Naive thymus-derived CD4-positive, alpha-beta T cell (primary cell): ENCODE results near the gene CNMD. TPM values are rescaled to one million over a fixed set of nuclear protein-coding genes. Genes with fewer than 3 reads are reported as not detected.
"Not testable (repeated sequence)": the region's sequence is repeated elsewhere in the genome, so short reads cannot be mapped to it uniquely, and the experiment has no call there.

Source experiments
- ATAC-seq: fragments of 150-1000 bp; cut with Tn5 transposase; 2 replicates; pipeline ENCODE4 v1.10.0; 2021; ENCODE audit warnings: mild to moderate bottlenecking, moderate library complexity
- CTCF ChIA-PET: fragments of 350-600 bp; sonication (Branson Sonifier 250); formaldehyde crosslinking; loops from one replicate; lab custom pipeline; 2021; ENCODE audit warnings: antibody characterized with exemption; lab: Charles Lee
- POLR2A ChIA-PET: fragments of 350-600 bp; sonication (Branson Sonifier 250); formaldehyde crosslinking; loops from one replicate; lab custom pipeline; 2021; ENCODE audit warnings: antibody characterized with exemption, inconsistent platforms; lab: Charles Lee
- DNase-seq, 9 donors: peaks; one replicate each; pipeline versions ENCODE4 v3.0.0 to v3.0.0-alpha.2; 2020 to 2022; ENCODE audit warnings: mixed read lengths in 1 of 9
- H3K27ac ChIP-seq: one replicate; pipeline ENCODE4 v1.7.0; 2013; ENCODE audit warnings: mild to moderate bottlenecking, low read depth, low read length, moderate library complexity
- H3K27me3 ChIP-seq, 2 donors: one replicate each; pipeline ENCODE4 v1.7.0; 2013; ENCODE audit warnings: low read length in 2 of 2, mild to moderate bottlenecking in 2 of 2, moderate library complexity in 2 of 2; ENCODE audit not compliant: control insufficient read depth in 2 of 2, insufficient read depth in 2 of 2
- H3K36me3 ChIP-seq, 3 experiments: 1 replicate in 2 of 3; 2 replicates in 1 of 3; pipeline ENCODE4 v1.7.0; 2013; ENCODE audit warnings: low read length in 3 of 3, mild to moderate bottlenecking in 3 of 3, moderate library complexity in 1 of 3; ENCODE audit not compliant: insufficient read depth in 3 of 3, control insufficient read depth in 2 of 3
- H3K4me1 ChIP-seq, 2 donors: one replicate each; pipeline ENCODE4 v1.7.0; 2013; ENCODE audit warnings: low read length in 2 of 2, mild to moderate bottlenecking in 2 of 2, moderate library complexity in 1 of 2; ENCODE audit not compliant: control insufficient read depth in 2 of 2, insufficient read depth in 2 of 2
- H3K4me3 ChIP-seq: 2 replicates; pipeline ENCODE4 v1.7.0; 2013; ENCODE audit warnings: mild to moderate bottlenecking, low read length
- H3K9me3 ChIP-seq, 3 experiments: 1 replicate in 2 of 3; 2 replicates in 1 of 3; pipeline ENCODE4 v1.7.0; 2013; ENCODE audit warnings: low read length in 3 of 3; ENCODE audit not compliant: control insufficient read depth in 2 of 3
- H3K27ac Mint-ChIP-seq, 9 donors: one replicate each; pipeline ENCODE4 v1.8.0; 2020 to 2022; ENCODE audit warnings: mixed read lengths in 9 of 9, mild to moderate bottlenecking in 8 of 9, moderate library complexity in 5 of 9, inconsistent platforms in 2 of 9
- H3K27me3 Mint-ChIP-seq, 5 donors: one replicate each; pipeline ENCODE4 v1.8.0; 2021 to 2022; ENCODE audit warnings: mixed read lengths in 5 of 5, mild to moderate bottlenecking in 1 of 5
- H3K36me3 Mint-ChIP-seq, 5 donors: one replicate each; pipeline ENCODE4 v1.8.0; 2020 to 2022; ENCODE audit warnings: mixed read lengths in 5 of 5, mild to moderate bottlenecking in 3 of 5, inconsistent platforms in 1 of 5
- H3K4me1 Mint-ChIP-seq, 7 donors: one replicate each; pipeline ENCODE4 v1.8.0; 2020 to 2022; ENCODE audit warnings: mixed read lengths in 7 of 7, mild to moderate bottlenecking in 3 of 7, inconsistent platforms in 1 of 7
- H3K4me3 Mint-ChIP-seq, 10 donors: one replicate each; pipeline ENCODE4 v1.8.0; 2020 to 2022; ENCODE audit warnings: mild to moderate bottlenecking in 10 of 10, mixed read lengths in 10 of 10, moderate library complexity in 6 of 10, inconsistent platforms in 2 of 10
- H3K9me3 Mint-ChIP-seq, 11 donors: one replicate each; pipeline ENCODE4 v1.8.0; 2020 to 2022; ENCODE audit warnings: mixed read lengths in 11 of 11, mild to moderate bottlenecking in 4 of 11, inconsistent platforms in 1 of 11, moderate library complexity in 1 of 11
- intact Hi-C, 2 donors: fragments of 100-400 bp; cut with micrococcal nuclease; formaldehyde crosslinking; loops; one replicate each; pipeline ENCODE4 v1.15.1; 2023
- polyA plus RNA-seq, 2 donors: library from polyadenylated mRNA; unstranded; fragments of 300-500 nt; fragmentation: Illumina TruSeq; gene quantifications; one replicate each; pipeline ENCODE4 v1.2.3, GENCODE V29; 2021
- total RNA-seq, 6 experiments: library from RNA in 5 of 6; stranded (reverse) in 5 of 6; gene quantifications; 1 replicate in 5 of 6; 2 replicates in 1 of 6; pipeline ENCODE4 v1.2.3 and lab custom pipeline; 2021 to 2026

The CNMD gene
- total and polyA plus RNA-seq, 7 experiments from 2014 or later, result 0.13 TPM; not detected in 6

DNA sequence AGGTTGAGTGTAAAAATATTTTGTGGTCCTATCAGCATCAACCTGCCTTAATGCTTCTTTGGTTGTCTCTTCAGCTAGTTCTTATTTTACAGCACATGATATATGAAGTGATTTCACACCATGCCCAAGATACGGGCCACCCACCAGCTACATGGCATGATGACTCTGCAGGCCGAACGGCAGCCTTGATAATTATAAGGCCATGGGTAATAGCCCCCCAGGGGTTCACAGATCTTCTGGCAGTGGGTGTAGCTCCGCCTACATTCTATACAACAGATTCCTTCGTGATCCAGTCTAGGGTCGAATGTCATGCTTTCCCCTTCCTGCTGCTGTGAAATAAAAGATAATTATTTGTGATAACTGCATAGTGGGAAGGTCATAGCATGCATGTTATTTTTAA lies 36.1 kb downstream of the CNMD start:
- intact Hi-C loops, result no loop called here
- H3K9me3 Mint-ChIP-seq, result no peaks in the 10 kb centered on the region
- no peaks in the 10 kb centered on the region for H3K27me3 Mint-ChIP-seq
- CTCF ChIA-PET, result no interaction called here
- H3K36me3 ChIP-seq, result no peaks in the 10 kb centered on the region
- H3K9me3 ChIP-seq, result no peaks in the 10 kb centered on the region
- POLR2A ChIA-PET, result no interaction called here
- no peak overlapping the region for H3K4me3 ChIP-seq
- no peaks in the 10 kb centered on the region for H3K27me3 ChIP-seq
- ATAC-seq (no peak), DNase-seq (no peak)
- no peak overlapping the region for H3K4me3 Mint-ChIP-seq
- H3K27ac Mint-ChIP-seq, result no peak overlapping the region
- no peaks in the 10 kb centered on the region for H3K4me1 ChIP-seq
- peaks cover 0 to 9% (median 0%) of the 10 kb centered on the region in 5 donors for H3K36me3 Mint-ChIP-seq
- H3K4me1 Mint-ChIP-seq, result peaks cover 0 to 8% (median 4%) of the 10 kb centered on the region in 7 donors
- no peak overlapping the region for H3K27ac ChIP-seq

- peaks cover 0 to 18% (median 5%) of the 10 kb centered on the region in 5 donors for H3K36me3 Mint-ChIP-seq
- ChIA-PET CTCF (no interaction called here), POLR2A (no interaction called here)
- Histone ChIP-seq H3K27ac (no peak overlapping the region), H3K4me1 (no peaks in the 10 kb centered on the region), H3K4me3 (no peak overlapping the region), H3K9me3 (no peaks in the 10 kb centered on the region), H3K36me3 (no peaks in the 10 kb centered on the region), H3K27me3 (no peaks in the 10 kb centered on the region)
- H3K27ac Mint-ChIP-seq, result peak overlapping the region in 2 of 9 donors; percentile 18 to 25
- no peaks in the 10 kb centered on the region for H3K9me3 Mint-ChIP-seq
- intact Hi-C loops, result no loop called here
- H3K27me3 Mint-ChIP-seq, result no peaks in the 10 kb centered on the region
- no peak overlapping the region for H3K4me3 Mint-ChIP-seq
- DNase-seq (no peak), ATAC-seq (no peak)
- H3K4me1 Mint-ChIP-seq, result peaks cover 0 to 8% (median 4%) of the 10 kb centered on the region in 7 donors
Measured at GRCh38 chr13:52701728-52702465, 37.7 kb downstream of the CNMD start.

- ATAC-seq (no peak), DNase-seq (no peak)
- H3K27ac Mint-ChIP-seq, result no peak overlapping the region
- Histone ChIP-seq H3K9me3 (no peaks in the 10 kb centered on the region), H3K36me3 (no peaks in the 10 kb centered on the region), H3K4me3 (no peak overlapping the region), H3K27me3 (no peaks in the 10 kb centered on the region), H3K4me1 (no peaks in the 10 kb centered on the region), H3K27ac (no peak overlapping the region)
- H3K4me3 Mint-ChIP-seq, result no peak overlapping the region
- no peaks in the 10 kb centered on the region for H3K27me3 Mint-ChIP-seq
- H3K4me1 Mint-ChIP-seq, result peaks cover 1 to 17% (median 3%) of the 10 kb centered on the region in 7 donors
- H3K9me3 Mint-ChIP-seq, result no peaks in the 10 kb centered on the region
- H3K36me3 Mint-ChIP-seq, result peaks cover 0 to 34% (median 11%) of the 10 kb centered on the region in 5 donors
- POLR2A ChIA-PET, result interaction anchor here (0.6 kb wide), 1 partner anchor 15 kb away, joined by 3 read pairs; no protein-coding TSS in a partner anchor
- CTCF ChIA-PET, result no interaction called here
- intact Hi-C loops, result no loop called here
Measured at GRCh38 chr13:52696566-52696965, 43.1 kb downstream of the CNMD start.

- Histone ChIP-seq H3K4me1 (no peaks in the 10 kb centered on the region), H3K27me3 (no peaks in the 10 kb centered on the region), H3K27ac (no peak overlapping the region), H3K4me3 (no peak overlapping the region), H3K9me3 (no peaks in the 10 kb centered on the region), H3K36me3 (no peaks in the 10 kb centered on the region)
- intact Hi-C loops, result no loop called here
- no peak for DNase-seq
- ChIA-PET POLR2A (interaction anchor here (0.6 kb wide), 1 partner anchor 14 kb away, joined by 3 read pairs; no protein-coding TSS in a partner anchor), CTCF (no interaction called here)
- Mint-ChIP-seq H3K9me3 (no peaks in the 10 kb centered on the region), H3K27ac (no peak overlapping the region), H3K4me1 (peaks cover 2 to 17% (median 9%) of the 10 kb centered on the region in 7 donors), H3K36me3 (peaks cover 0 to 38% (median 15%) of the 10 kb centered on the region in 5 donors), H3K27me3 (no peaks in the 10 kb centered on the region), H3K4me3 (no peak overlapping the region)
- ATAC-seq, result no peak
Measured at GRCh38 chr13:52695856-52696255, 43.8 kb downstream of the CNMD start.

- Histone ChIP-seq H3K9me3 (no peaks in the 10 kb centered on the region), H3K4me1 (no peaks in the 10 kb centered on the region), H3K4me3 (no peak overlapping the region), H3K27me3 (no peaks in the 10 kb centered on the region), H3K27ac (no peak overlapping the region), H3K36me3 (peaks cover 0 to 23% (median 4%) of the 10 kb centered on the region in 3 experiments)
- ATAC-seq, result no peak
- ChIA-PET POLR2A (no interaction called here), CTCF (no interaction called here)
- Mint-ChIP-seq H3K4me1 (peaks cover 0 to 13% (median 11%) of the 10 kb centered on the region in 7 donors), H3K27me3 (no peaks in the 10 kb centered on the region), H3K9me3 (no peaks in the 10 kb centered on the region), H3K27ac (no peak overlapping the region), H3K4me3 (no peak overlapping the region), H3K36me3 (peaks cover 5 to 62% (median 24%) of the 10 kb centered on the region in 5 donors)
- intact Hi-C loops, result no loop called here
- no peak for DNase-seq
Measured at GRCh38 chr13:52686376-52686775, 53.2 kb downstream of the CNMD start.

GRCh38 chr13:52685806-52686205 lies 53.8 kb downstream of the CNMD start:
- POLR2A ChIA-PET, H3K27me3 ChIP-seq, H3K9me3 Mint-ChIP-seq, H3K9me3 ChIP-seq, ATAC-seq, H3K4me1 ChIP-seq, H3K4me3 Mint-ChIP-seq, H3K27me3 Mint-ChIP-seq, DNase-seq, CTCF ChIA-PET, H3K4me3 ChIP-seq, H3K27ac ChIP-seq, intact Hi-C loops: not testable (repeated sequence)
- Mint-ChIP-seq H3K36me3 (peaks cover 5 to 63% (median 22%) of the 10 kb centered on the region in 5 donors), H3K4me1 (peaks cover 0 to 10% (median 6%) of the 10 kb centered on the region in 7 donors), H3K27ac (peak overlapping the region in 1 of 9 donors; percentile 41)
- H3K36me3 ChIP-seq, result peaks cover 0 to 27% (median 4%) of the 10 kb centered on the region in 3 experiments
